ENCODE results near the gene ALDH4A1.

DNA sequence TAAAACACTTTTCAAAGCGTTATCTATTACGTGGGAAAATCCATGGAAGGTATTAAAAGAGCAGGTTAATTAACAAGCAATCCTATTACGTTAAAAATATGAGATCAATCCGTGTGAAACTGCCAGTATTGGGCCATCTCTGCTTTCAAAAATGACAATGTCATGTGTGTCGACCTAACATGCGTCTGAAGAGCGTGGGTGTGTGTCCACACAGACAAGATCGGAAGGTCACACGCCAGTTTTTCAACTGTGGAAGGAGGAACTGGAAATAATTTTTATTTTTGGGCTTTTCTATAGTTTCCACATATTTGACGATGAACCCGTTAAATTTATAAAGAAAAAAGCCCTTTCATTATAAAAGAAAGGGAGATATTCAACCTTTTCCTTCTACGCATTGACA lies 17.6 kb upstream of the ALDH4A1 start:
- TF ChIP-seq, protein P1, sequence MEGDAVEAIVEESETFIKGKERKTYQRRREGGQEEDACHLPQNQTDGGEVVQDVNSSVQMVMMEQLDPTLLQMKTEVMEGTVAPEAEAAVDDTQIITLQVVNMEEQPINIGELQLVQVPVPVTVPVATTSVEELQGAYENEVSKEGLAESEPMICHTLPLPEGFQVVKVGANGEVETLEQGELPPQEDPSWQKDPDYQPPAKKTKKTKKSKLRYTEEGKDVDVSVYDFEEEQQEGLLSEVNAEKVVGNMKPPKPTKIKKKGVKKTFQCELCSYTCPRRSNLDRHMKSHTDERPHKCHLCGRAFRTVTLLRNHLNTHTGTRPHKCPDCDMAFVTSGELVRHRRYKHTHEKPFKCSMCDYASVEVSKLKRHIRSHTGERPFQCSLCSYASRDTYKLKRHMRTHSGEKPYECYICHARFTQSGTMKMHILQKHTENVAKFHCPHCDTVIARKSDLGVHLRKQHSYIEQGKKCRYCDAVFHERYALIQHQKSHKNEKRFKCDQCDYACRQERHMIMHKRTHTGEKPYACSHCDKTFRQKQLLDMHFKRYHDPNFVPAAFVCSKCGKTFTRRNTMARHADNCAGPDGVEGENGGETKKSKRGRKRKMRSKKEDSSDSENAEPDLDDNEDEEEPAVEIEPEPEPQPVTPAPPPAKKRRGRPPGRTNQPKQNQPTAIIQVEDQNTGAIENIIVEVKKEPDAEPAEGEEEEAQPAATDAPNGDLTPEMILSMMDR (conservative IDR thresholded peaks at IDR 0.05; ENCODE audit: low read depth, low read length) = no peak
- TF ChIP-seq POLR2A (IDR thresholded peaks at IDR 0.05; ENCODE audit: low read depth, low read length) (no peak), NFE2L2 (IDR thresholded peaks at IDR 0.05; ENCODE audit: low read depth, low read length) (no peak), MAFK (IDR thresholded peaks at IDR 0.05; ENCODE audit: low read depth, low read length) (no peak), RAD21 (IDR thresholded peaks at IDR 0.05; ENCODE audit: low read length) (no peak), RFX5 (IDR thresholded peaks at IDR 0.05; ENCODE audit: low read depth, low read length) (no peak), FOS (IDR thresholded peaks at IDR 0.05; ENCODE audit: low read depth, low read length) (no peak), SMC3 (IDR thresholded peaks at IDR 0.05; ENCODE audit: low read depth, low read length) (no peak)
- TF ChIP-seq, protein P2, sequence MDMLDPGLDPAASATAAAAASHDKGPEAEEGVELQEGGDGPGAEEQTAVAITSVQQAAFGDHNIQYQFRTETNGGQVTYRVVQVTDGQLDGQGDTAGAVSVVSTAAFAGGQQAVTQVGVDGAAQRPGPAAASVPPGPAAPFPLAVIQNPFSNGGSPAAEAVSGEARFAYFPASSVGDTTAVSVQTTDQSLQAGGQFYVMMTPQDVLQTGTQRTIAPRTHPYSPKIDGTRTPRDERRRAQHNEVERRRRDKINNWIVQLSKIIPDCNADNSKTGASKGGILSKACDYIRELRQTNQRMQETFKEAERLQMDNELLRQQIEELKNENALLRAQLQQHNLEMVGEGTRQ (IDR thresholded peaks at IDR 0.05; ENCODE audit: low read depth, low read length) = no peak
